ENCODE results near the gene BTBD9. TPM values are rescaled to one million over a fixed set of nuclear protein-coding genes. Genes with fewer than 3 reads are reported as not detected.
"Not testable (repeated sequence)": the region's sequence is repeated elsewhere in the genome, so short reads cannot be mapped to it uniquely, and the experiment has no call there.

The BTBD9 gene
- total and polyA plus RNA-seq, 5 donors, result 9.8 to 24.6 (median 23.7) TPM

DNA sequence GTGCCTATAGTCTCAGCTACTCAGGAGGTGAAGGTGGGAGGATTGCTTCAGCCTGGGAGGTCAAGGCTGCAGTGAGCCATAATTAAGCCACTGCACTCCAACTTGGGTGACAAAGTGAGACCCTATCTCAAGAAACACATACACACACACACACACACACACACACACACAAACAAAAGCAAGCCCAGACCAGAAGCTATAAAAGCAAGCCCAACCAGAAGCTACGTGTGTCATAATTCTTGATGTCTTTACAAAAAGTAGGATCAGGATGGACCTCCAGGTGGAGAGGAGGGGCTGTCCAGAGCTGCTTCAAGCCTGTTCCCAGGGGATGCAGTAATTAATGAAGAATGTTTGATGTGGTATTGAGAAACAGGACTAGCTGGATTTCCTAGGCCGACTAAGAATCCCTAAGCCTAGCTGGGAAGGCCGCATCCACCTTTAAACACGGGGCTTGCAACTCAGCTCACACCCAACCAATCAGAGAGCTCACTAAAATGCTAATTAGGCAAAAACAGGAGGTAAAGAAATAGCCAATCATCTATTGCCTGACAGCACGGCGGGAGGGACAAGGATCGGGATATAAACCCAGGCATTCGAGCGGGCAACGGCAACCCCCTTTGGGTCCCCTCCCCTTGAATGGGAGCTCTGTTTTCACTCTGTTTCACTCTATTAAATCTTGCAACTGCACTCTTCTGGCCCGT, 213.8 kb downstream of the BTBD9 start:
- ATAC-seq; H3K4me3 ChIP-seq (ENCODE audit: low read length); DNase-seq; intact Hi-C loops (cut with DNase I); H3K9me3 ChIP-seq (ENCODE audit: control insufficient read depth, low read length); H3K4me1 ChIP-seq (ENCODE audit: control insufficient read depth, insufficient read depth, low read length); H3K27ac ChIP-seq (ENCODE audit: low read length); H3K27me3 ChIP-seq (ENCODE audit: control insufficient read depth, insufficient read depth): not testable (repeated sequence)
- 93% methylated on average over 11 of the region's 11 CpGs for WGBS

- Histone ChIP-seq H3K9me3 (ENCODE audit: control insufficient read depth, low read length) (no peaks in the 10 kb centered on the region), H3K27ac (ENCODE audit: low read length) (no peak overlapping the region), H3K4me3 (ENCODE audit: low read length) (no peak overlapping the region), H3K4me1 (ENCODE audit: control insufficient read depth, insufficient read depth, low read length) (no peaks in the 10 kb centered on the region), H3K27me3 (ENCODE audit: control insufficient read depth, insufficient read depth) (no peaks in the 10 kb centered on the region)
- DNase-seq (no peak), ATAC-seq (no peak)
- WGBS, result 78% methylated on average over 4 of the region's 4 CpGs
- intact Hi-C loops (cut with DNase I), result no loop called here
These were observed 216.0 kb downstream of the BTBD9 start for GRCh38 chr6:38423746-38424145.

DNA sequence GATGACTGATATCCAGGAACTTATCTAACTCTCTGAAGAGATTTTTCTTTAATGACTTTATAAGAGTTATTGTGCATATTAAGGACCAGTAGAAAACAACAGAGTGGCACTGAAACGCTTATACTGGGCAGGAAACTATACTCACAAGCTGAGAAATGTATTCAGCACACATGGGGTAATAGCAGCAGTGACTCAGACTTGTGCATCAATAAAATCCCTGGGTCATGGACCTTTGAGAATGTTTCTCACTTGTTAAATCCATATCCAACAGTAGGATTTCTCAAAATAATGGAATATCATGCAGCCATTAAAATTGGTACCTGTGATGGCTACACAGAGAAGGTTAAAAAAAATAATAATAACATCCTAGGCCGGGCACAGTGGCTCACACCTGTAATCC, 219.5 kb downstream of the BTBD9 start:
- no peaks in the 10 kb centered on the region for H3K4me1 ChIP-seq (ENCODE audit: control insufficient read depth, insufficient read depth, low read length)
- H3K9me3 ChIP-seq (ENCODE audit: control insufficient read depth, low read length), result no peaks in the 10 kb centered on the region
- no peak overlapping the region for H3K4me3 ChIP-seq (ENCODE audit: low read length)
- intact Hi-C loops (cut with DNase I), result no loop called here
- 91% methylated on average over 2 of the region's 2 CpGs for WGBS
- no peak for DNase-seq
- H3K27me3 ChIP-seq (ENCODE audit: control insufficient read depth, insufficient read depth), result no peaks in the 10 kb centered on the region
- ATAC-seq, result no peak
- no peak overlapping the region for H3K27ac ChIP-seq (ENCODE audit: low read length)

DNA sequence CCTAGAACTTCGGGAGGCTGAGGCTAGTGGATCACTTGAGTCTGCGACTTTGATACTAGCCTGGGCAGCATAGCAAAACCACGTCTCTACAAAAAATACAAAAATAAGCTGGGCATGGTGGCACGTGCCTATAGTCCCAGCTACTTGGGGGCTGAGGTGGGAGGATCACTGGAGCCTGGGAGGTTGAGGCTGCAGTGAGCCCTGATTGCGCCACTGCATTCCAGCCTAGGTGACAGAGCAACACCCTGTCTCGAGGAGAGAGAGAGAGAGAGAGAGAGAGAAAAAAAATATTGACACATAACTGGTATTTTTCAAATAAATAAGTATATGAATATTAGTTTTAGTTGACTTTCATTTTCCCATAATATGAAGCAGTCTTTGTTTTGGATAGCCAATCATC, 222.2 kb downstream of the BTBD9 start:
- DNase-seq (no peak), ATAC-seq (no peak)
- 91% methylated on average over 6 of the region's 6 CpGs for WGBS
- H3K27ac ChIP-seq (ENCODE audit: low read length), result no peak overlapping the region
- no peaks in the 10 kb centered on the region for H3K27me3 ChIP-seq (ENCODE audit: control insufficient read depth, insufficient read depth)
- no peaks in the 10 kb centered on the region for H3K9me3 ChIP-seq (ENCODE audit: control insufficient read depth, low read length)
- intact Hi-C loops (cut with DNase I), result no loop called here
- no peak overlapping the region for H3K4me3 ChIP-seq (ENCODE audit: low read length)
- H3K4me1 ChIP-seq (ENCODE audit: control insufficient read depth, insufficient read depth, low read length), result no peaks in the 10 kb centered on the region

DNA sequence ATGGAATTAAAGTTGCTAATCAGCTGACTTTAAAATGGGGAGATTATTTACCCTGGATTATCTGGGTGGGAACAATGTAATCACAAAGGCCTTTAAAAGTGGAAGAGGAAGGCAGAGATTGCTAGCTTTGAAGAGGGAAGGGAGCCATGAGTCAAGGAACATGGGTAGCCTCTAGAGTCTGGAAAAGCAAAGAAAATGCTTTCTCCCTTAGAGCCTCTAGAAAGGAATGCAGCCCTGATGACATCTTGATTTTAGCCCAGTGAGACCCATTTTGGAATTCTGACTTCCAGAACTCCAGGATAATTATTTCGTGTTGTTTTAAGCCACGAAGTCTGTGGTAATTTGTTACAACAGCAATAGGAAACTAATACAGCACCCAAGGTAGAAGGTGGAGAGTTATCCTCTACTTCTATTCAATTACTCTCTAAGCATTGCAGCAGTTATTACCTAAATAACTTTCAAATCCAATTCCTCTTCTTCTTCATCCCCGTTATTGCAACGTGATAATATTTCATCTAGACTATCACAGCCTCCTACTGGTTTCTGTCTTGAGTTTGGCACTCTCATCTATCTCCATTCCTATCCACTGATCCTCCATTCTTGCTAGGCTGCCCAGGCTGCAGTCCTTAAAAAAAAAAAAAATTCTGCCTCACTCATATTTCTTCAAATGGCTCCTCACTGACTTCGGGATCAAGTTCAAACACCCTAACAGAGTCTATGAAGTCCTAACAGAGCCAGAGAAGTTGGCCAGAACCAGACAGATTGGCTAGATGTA, 224.3 kb downstream of the BTBD9 start:
- intact Hi-C loops (cut with DNase I), result no loop called here
- 78% methylated on average over 5 of the region's 5 CpGs for WGBS
- no peak for ATAC-seq

DNA sequence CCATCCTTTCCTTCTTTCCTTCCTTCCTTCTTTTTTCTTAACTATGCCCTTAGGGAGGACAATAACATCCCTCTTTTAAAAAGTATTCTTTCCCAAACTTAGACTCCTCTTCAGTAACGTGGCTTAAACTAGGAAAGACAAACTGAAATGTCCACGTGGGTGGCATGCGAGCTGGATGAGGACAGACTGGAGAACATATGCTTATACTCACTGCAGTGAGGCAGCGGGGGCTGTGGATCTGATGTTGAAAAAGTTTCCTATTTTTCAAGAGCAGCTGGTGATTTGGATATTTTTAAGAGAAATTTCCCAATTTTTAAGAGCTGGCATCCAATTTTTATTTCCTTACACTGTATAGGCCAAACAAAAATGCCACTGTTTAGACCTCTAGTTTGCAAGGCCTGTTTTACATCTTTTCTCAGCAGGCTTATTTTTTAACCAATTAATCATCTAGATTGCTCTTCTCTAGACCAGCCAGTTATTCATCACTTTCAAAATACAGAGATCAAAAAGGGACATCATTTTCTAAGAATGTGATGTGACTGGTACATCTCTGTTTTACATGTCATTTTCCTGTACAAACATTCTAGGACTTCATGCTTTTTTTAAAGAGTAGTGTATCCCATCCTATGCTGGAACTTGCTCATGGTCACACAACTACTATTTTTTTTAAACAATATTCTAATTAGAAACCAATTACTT, 226.5 kb downstream of the BTBD9 start:
- 66% methylated on average over 4 of the region's 4 CpGs for WGBS
- intact Hi-C loops (cut with DNase I), result no loop called here
- no peaks in the 10 kb centered on the region for H3K9me3 ChIP-seq (ENCODE audit: control insufficient read depth, low read length)
- H3K27me3 ChIP-seq (ENCODE audit: control insufficient read depth, insufficient read depth), result no peaks in the 10 kb centered on the region
- DNase-seq (peak in 1 of 3 donors; percentile 14), ATAC-seq (no peak)
- no peak overlapping the region for H3K4me3 ChIP-seq (ENCODE audit: low read length)
- no peak overlapping the region for H3K27ac ChIP-seq (ENCODE audit: low read length)
- H3K4me1 ChIP-seq (ENCODE audit: control insufficient read depth, insufficient read depth, low read length), result peaks cover 1% of the 10 kb centered on the region

More for the DNA sequence above, 224.3 kb downstream of the BTBD9 start:
- H3K9me3 ChIP-seq (ENCODE audit: control insufficient read depth, low read length), result no peaks in the 10 kb centered on the region
- H3K4me3 ChIP-seq (ENCODE audit: low read length), result no peak overlapping the region
- peaks cover 1% of the 10 kb centered on the region for H3K4me1 ChIP-seq (ENCODE audit: control insufficient read depth, insufficient read depth, low read length)
- H3K27me3 ChIP-seq (ENCODE audit: control insufficient read depth, insufficient read depth), result no peaks in the 10 kb centered on the region
- no peak for DNase-seq
- no peak overlapping the region for H3K27ac ChIP-seq (ENCODE audit: low read length)

GRCh38 chr6:38407192-38407591, 232.5 kb downstream of the BTBD9 start:
- Histone ChIP-seq H3K27me3 (ENCODE audit: control insufficient read depth, insufficient read depth) (no peaks in the 10 kb centered on the region), H3K27ac (ENCODE audit: low read length) (no peak overlapping the region), H3K9me3 (ENCODE audit: control insufficient read depth, low read length) (no peaks in the 10 kb centered on the region), H3K4me1 (ENCODE audit: control insufficient read depth, insufficient read depth, low read length) (peaks cover 5% of the 10 kb centered on the region), H3K4me3 (ENCODE audit: low read length) (no peak overlapping the region)
- DNase-seq (no peak), ATAC-seq (no peak)
- intact Hi-C loops (cut with DNase I), result no loop called here
- WGBS, result 79% methylated on average over 3 of the region's 3 CpGs

DNA sequence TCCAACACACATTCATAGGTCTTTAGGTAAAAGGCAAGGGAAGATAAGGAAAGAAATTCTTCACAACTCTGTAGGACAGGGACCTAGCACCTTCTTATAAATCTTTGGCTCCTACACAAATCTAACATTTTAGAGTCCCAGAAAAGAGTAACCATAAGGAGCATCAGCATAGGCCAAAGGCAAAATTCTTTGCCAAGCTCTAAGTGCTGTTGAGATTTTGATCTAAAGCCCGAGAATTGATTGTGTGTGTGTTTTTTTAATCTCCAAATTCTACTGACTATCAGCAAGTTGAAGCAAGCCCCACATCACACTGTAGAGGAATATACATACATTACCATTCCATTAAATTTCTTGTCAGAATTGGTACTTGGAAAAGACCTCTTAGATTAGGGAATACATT, 233.6 kb downstream of the BTBD9 start:
- Histone ChIP-seq H3K4me3 (ENCODE audit: low read length) (no peak overlapping the region), H3K27ac (ENCODE audit: low read length) (no peak overlapping the region), H3K4me1 (ENCODE audit: control insufficient read depth, insufficient read depth, low read length) (peaks cover 3% of the 10 kb centered on the region), H3K27me3 (ENCODE audit: control insufficient read depth, insufficient read depth) (no peaks in the 10 kb centered on the region), H3K9me3 (ENCODE audit: control insufficient read depth, low read length) (no peaks in the 10 kb centered on the region)
- WGBS, result 75% methylated on average over 1 of the region's 1 CpG
- no peak for DNase-seq
- no peak for ATAC-seq
- intact Hi-C loops (cut with DNase I), result no loop called here

GRCh38 chr6:38404900-38405556, 234.7 kb downstream of the BTBD9 start:
- no peak overlapping the region for H3K4me3 ChIP-seq (ENCODE audit: low read length)
- no peak for ATAC-seq
- no peaks in the 10 kb centered on the region for H3K9me3 ChIP-seq (ENCODE audit: control insufficient read depth, low read length)
- intact Hi-C loops (cut with DNase I), result no loop called here
- H3K27me3 ChIP-seq (ENCODE audit: control insufficient read depth, insufficient read depth), result no peaks in the 10 kb centered on the region
- DNase-seq, result no peak
- peaks cover 3% of the 10 kb centered on the region for H3K4me1 ChIP-seq (ENCODE audit: control insufficient read depth, insufficient read depth, low read length)
- no peak overlapping the region for H3K27ac ChIP-seq (ENCODE audit: low read length)
- 58% methylated on average over 3 of the region's 3 CpGs for WGBS

- ATAC-seq, result no peak
These were observed 235.4 kb downstream of the BTBD9 start for GRCh38 chr6:38404355-38404754.

DNA sequence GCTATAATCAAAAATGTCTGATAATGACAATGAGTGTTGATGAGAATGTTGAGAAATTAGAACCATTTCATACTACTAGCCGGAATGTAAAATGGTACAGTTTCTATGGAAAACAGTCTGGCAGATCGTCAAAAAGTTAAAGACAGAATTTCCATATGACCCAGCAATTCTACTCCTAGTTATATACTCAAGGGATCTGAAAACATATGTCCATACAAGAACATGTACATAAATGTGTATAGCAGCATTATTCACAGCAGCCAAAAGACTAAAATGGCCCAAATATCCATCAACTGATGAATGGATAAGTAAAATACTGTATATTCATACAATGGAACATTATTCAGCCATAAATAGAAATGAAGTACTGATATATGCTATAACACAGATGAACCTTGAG, 236.2 kb downstream of the BTBD9 start:
- DNase-seq (no peak), ATAC-seq (no peak)
- intact Hi-C loops (cut with DNase I), result no loop called here
- H3K27me3 ChIP-seq (ENCODE audit: control insufficient read depth, insufficient read depth), result no peaks in the 10 kb centered on the region
- no peak overlapping the region for H3K27ac ChIP-seq (ENCODE audit: low read length)
- 93% methylated on average over 2 of the region's 2 CpGs for WGBS
- H3K9me3 ChIP-seq (ENCODE audit: control insufficient read depth, low read length), result no peaks in the 10 kb centered on the region
- peaks cover 3% of the 10 kb centered on the region for H3K4me1 ChIP-seq (ENCODE audit: control insufficient read depth, insufficient read depth, low read length)
- no peak overlapping the region for H3K4me3 ChIP-seq (ENCODE audit: low read length)

More at GRCh38 chr6:38404355-38404754, 235.4 kb downstream of the BTBD9 start:
- peaks cover 3% of the 10 kb centered on the region for H3K4me1 ChIP-seq (ENCODE audit: control insufficient read depth, insufficient read depth, low read length)
- H3K27me3 ChIP-seq (ENCODE audit: control insufficient read depth, insufficient read depth), result no peaks in the 10 kb centered on the region
- no peaks in the 10 kb centered on the region for H3K9me3 ChIP-seq (ENCODE audit: control insufficient read depth, low read length)
- H3K27ac ChIP-seq (ENCODE audit: low read length), result no peak overlapping the region
- no peak for DNase-seq
- 38% methylated on average over 2 of the region's 2 CpGs for WGBS
- intact Hi-C loops (cut with DNase I), result no loop called here
- H3K4me3 ChIP-seq (ENCODE audit: low read length), result no peak overlapping the region
